Measurements from ENCODE around the gene KIZ. TPM values are rescaled to one million over a fixed set of nuclear protein-coding genes. Genes with fewer than 3 reads are reported as not detected.

The KIZ gene
- total and polyA plus RNA-seq, 7 donors, result 5.1 to 291 (median 171) TPM

GRCh38 chr20:21104466-21104761 lies 21.5 kb upstream of the KIZ start:
- Histone ChIP-seq H3K36me3 (no peaks in the 10 kb centered on the region), H3K27ac (no peak overlapping the region), H3K4me3 (no peak overlapping the region), H3K4me1 (peaks cover 0 to 58% (median 54%) of the 10 kb centered on the region in 4 donors), H3K9me3 (no peaks in the 10 kb centered on the region), H3K27me3 (peaks cover 78 to 89% (median 82%) of the 10 kb centered on the region in 3 donors)
- 8 to 21% methylated on average over 5 of the region's 5 CpGs for WGBS, 2 donors
- intact Hi-C loops (cut with DNase I), result loop anchor here (5.0 to 10.0 kb wide), 3 partner anchors 198 to 400 kb away; partner anchors contain the start of genes NKX2-4 and XRN2
- TF ChIP-seq POLR2AphosphoS5 (IDR thresholded peaks at IDR 0.05) (no peak), EP300 (IDR thresholded peaks at IDR 0.05) (no peak), POLR2A (IDR thresholded peaks at IDR 0.05) (no peak), CTCF (IDR thresholded peaks at IDR 0.05) (no peak)
- DNase-seq, result no peak

GRCh38 chr20:21104921-21105320 lies 21.0 kb upstream of the KIZ start:
- WGBS, 2 donors, result 8 to 20% methylated on average over 16 of the region's 16 CpGs
- no peak overlapping the region for H3K27ac ChIP-seq
- intact Hi-C loops (cut with DNase I), result loop anchor here (5.0 to 10.0 kb wide), 3 partner anchors 197 to 400 kb away; partner anchors contain the start of genes NKX2-4 and XRN2
- H3K36me3 ChIP-seq, result no peaks in the 10 kb centered on the region
- H3K9me3 ChIP-seq, result no peaks in the 10 kb centered on the region
- no peak for TF ChIP-seq EP300 (IDR thresholded peaks at IDR 0.05)
- no peak for TF ChIP-seq CTCF (IDR thresholded peaks at IDR 0.05)
- no peak for TF ChIP-seq POLR2AphosphoS5 (IDR thresholded peaks at IDR 0.05)
- no peak for TF ChIP-seq POLR2A (IDR thresholded peaks at IDR 0.05)
- no peak for DNase-seq
- H3K4me1 ChIP-seq, result peaks cover 0 to 55% (median 52%) of the 10 kb centered on the region in 4 donors
- peaks cover 73 to 84% (median 77%) of the 10 kb centered on the region in 3 donors for H3K27me3 ChIP-seq
- H3K4me3 ChIP-seq, result peak overlapping the region in 2 of 4 donors; percentile 30 to 38

- peak overlapping the region in 3 of 4 donors; percentile 9 to 38 (median 30) for H3K4me3 ChIP-seq
- intact Hi-C loops (cut with DNase I), result loop anchor here (10.0 kb wide), 1 partner anchor 399 kb away; no protein-coding TSS in a partner anchor
- H3K9me3 ChIP-seq, result no peaks in the 10 kb centered on the region
- DNase-seq, result no peak
- TF ChIP-seq EP300 (IDR thresholded peaks at IDR 0.05), result no peak
- TF ChIP-seq POLR2A (IDR thresholded peaks at IDR 0.05), result no peak
- TF ChIP-seq CTCF (IDR thresholded peaks at IDR 0.05), result no peak
- no peaks in the 10 kb centered on the region for H3K36me3 ChIP-seq
- no peak overlapping the region for H3K27ac ChIP-seq
- peaks cover 0 to 48% (median 45%) of the 10 kb centered on the region in 4 donors for H3K4me1 ChIP-seq
- WGBS, 2 donors, result 3 to 6% methylated on average over 50 of the region's 50 CpGs
- H3K27me3 ChIP-seq, result peaks cover 66 to 77% (median 70%) of the 10 kb centered on the region in 3 donors
Measured at GRCh38 chr20:21105429-21106170, 20.3 kb upstream of the KIZ start.

- Histone ChIP-seq H3K36me3 (no peaks in the 10 kb centered on the region), H3K27me3 (peaks cover 58 to 69% (median 62%) of the 10 kb centered on the region in 3 donors), H3K9me3 (no peaks in the 10 kb centered on the region), H3K27ac (no peak within 1 kb of the TSS), H3K4me1 (peaks cover 0 to 40% (median 37%) of the 10 kb centered on the region in 4 donors), H3K4me3 (peak within 1 kb of the TSS in 3 of 4 donors; percentile 9 to 38 (median 30))
- WGBS, 2 donors, result 9 to 22% methylated on average over 43 of the region's 43 CpGs
- intact Hi-C loops (cut with DNase I), result loop anchor here (10.0 kb wide), 1 partner anchor 398 kb away; no protein-coding TSS in a partner anchor
- no peak for DNase-seq
- TF ChIP-seq POLR2AphosphoS5 (IDR thresholded peaks at IDR 0.05), result peak in 1 of 4 donors; percentile 11
- TF ChIP-seq EP300 (IDR thresholded peaks at IDR 0.05), result no peak
Measured at GRCh38 chr20:21106171-21107017, 19.5 kb upstream of the KIZ start, which contains the start of gene LINC00237. TSS of gene LINC00237 (minus strand) at chr20:21106358.

Measured in sigmoid colon (tissue), 7 donors.